Measurements from ENCODE around the gene MYH7B.

Gene MYH7B

GRCh38 chr20:34994509-34995131 is 39.0 kb downstream of the MYH7B start:
- no peak for FAIRE-seq

- no peak for FAIRE-seq
These were observed 39.5 kb downstream of the MYH7B start for GRCh38 chr20:34995192-34995591.

- FAIRE-seq: no peak
These were observed 40.0 kb downstream of the MYH7B start for GRCh38 chr20:34995696-34996095.

GRCh38 chr20:34996243-34997028 is 40.8 kb downstream of the MYH7B start:
- FAIRE-seq: no peak

- no peak for FAIRE-seq
These were observed 41.5 kb downstream of the MYH7B start for GRCh38 chr20:34997131-34997561.

GRCh38 chr20:34997774-34998173 is 42.1 kb downstream of the MYH7B start:
- FAIRE-seq: no peak

- FAIRE-seq: no peak
These were observed 42.8 kb downstream of the MYH7B start for GRCh38 chr20:34998331-34998950.

GRCh38 chr20:34999021-34999451 is 43.4 kb downstream of the MYH7B start:
- no peak for FAIRE-seq

- FAIRE-seq: no peak
These were observed 44.1 kb downstream of the MYH7B start for GRCh38 chr20:34999782-35000181.

- FAIRE-seq: no peak
These were observed 44.7 kb downstream of the MYH7B start for GRCh38 chr20:35000311-35000921.

GRCh38 chr20:35000922-35001595 is 45.4 kb downstream of the MYH7B start:
- FAIRE-seq: no peak

GRCh38 chr20:35001596-35002362 is 46.1 kb downstream of the MYH7B start:
- FAIRE-seq: no peak

GRCh38 chr20:35002426-35003210 is 47.0 kb downstream of the MYH7B start:
- FAIRE-seq: no peak

- no peak for FAIRE-seq
These were observed 47.8 kb downstream of the MYH7B start for GRCh38 chr20:35003211-35004031.

- FAIRE-seq: no peak
These were observed 48.5 kb downstream of the MYH7B start for GRCh38 chr20:35004051-35004725.

- FAIRE-seq: no peak
These were observed 49.2 kb downstream of the MYH7B start for GRCh38 chr20:35004749-35005462.
